GM19240 (cell line): ENCODE data around the gene ZNF524.
"Not testable (repeated sequence)": the region's sequence is repeated elsewhere in the genome, so short reads cannot be mapped to it uniquely, and the experiment has no call there.

Experiments used
- DNase-seq: peaks from one replicate; pipeline ENCODE4 v3.0.0; 2011; ENCODE audit warnings: low spot score; ENCODE audit not compliant: insufficient read length

ZNF524 gene

GRCh38 chr19:55599842-55600661 is at the start of gene ZNF524:
ZNF524 (plus strand) TSS chr19:55600288; CDS start chr19:55602113, 1,825 bp downstream.
- peak; percentile 70 for DNase-seq

- no peak for DNase-seq
Observed at GRCh38 chr19:55550321-55550650, 49.8 kb upstream of the ZNF524 start.

GRCh38 chr19:55552206-55552605 is 47.9 kb upstream of the ZNF524 start:
- no peak for DNase-seq

- DNase-seq, result no peak
Observed at GRCh38 chr19:55552620-55553019, 47.5 kb upstream of the ZNF524 start.

- DNase-seq, result no peak
Observed at GRCh38 chr19:55553217-55554182, 46.6 kb upstream of the ZNF524 start.

GRCh38 chr19:55554302-55554701 is 45.8 kb upstream of the ZNF524 start:
- DNase-seq, result no peak

- DNase-seq, result no peak
Observed at GRCh38 chr19:55554741-55555152, 45.3 kb upstream of the ZNF524 start.

- DNase-seq, result no peak
Observed at GRCh38 chr19:55559684-55560083, 40.4 kb upstream of the ZNF524 start.

GRCh38 chr19:55563261-55563690 is 36.8 kb upstream of the ZNF524 start:
- DNase-seq, result no peak

- DNase-seq, result no peak
Observed at GRCh38 chr19:55566823-55567222, 33.3 kb upstream of the ZNF524 start.

GRCh38 chr19:55567708-55568328 is 32.3 kb upstream of the ZNF524 start:
- DNase-seq, result no peak

- not testable (repeated sequence) for DNase-seq
Observed at GRCh38 chr19:55569477-55569876, 30.6 kb upstream of the ZNF524 start.

GRCh38 chr19:55573929-55574328 is 26.2 kb upstream of the ZNF524 start:
- DNase-seq, result not testable (repeated sequence)

GRCh38 chr19:55576746-55577145 is 23.3 kb upstream of the ZNF524 start:
- no peak for DNase-seq

GRCh38 chr19:55578031-55578760 is 21.9 kb upstream of the ZNF524 start:
- DNase-seq, result no peak

GRCh38 chr19:55578761-55579747 is 21.0 kb upstream of the ZNF524 start:
- no peak for DNase-seq

- peak; percentile 30 for DNase-seq
Observed at GRCh38 chr19:55579766-55580621, 20.1 kb upstream of the ZNF524 start.

- peak; percentile 90 for DNase-seq
Observed at GRCh38 chr19:55580628-55581144, 19.4 kb upstream of the ZNF524 start, which contains the start of gene ZNF579. ZNF579 (minus strand) TSS chr19:55580848; CDS start chr19:55579639, 1,209 bp downstream.
